NOMO-1 treated with dmso at 0.1 percent for 144 hours (cell line): Measurements from ENCODE around the gene DMPK.
"Not testable (repeated sequence)": the region's sequence is repeated elsewhere in the genome, so short reads cannot be mapped to it uniquely, and the experiment has no call there.

ENCODE experiments used
- DNase-seq: peaks from one replicate; lab custom pipeline; 2025; ENCODE audit not compliant: unreplicated experiment; lab: John Stamatoyannopoulos, UW

Gene DMPK

GRCh38 chr19:45746866-45747265 is 35.4 kb downstream of the DMPK start:
- DNase-seq: no peak

GRCh38 chr19:45745606-45746005 is 36.7 kb downstream of the DMPK start:
- DNase-seq: no peak

GRCh38 chr19:45742969-45743368 is 39.3 kb downstream of the DMPK start:
- DNase-seq: no peak

- peak; percentile 57 for DNase-seq
These were observed 42.5 kb downstream of the DMPK start for GRCh38 chr19:45739498-45740439.

- DNase-seq: no peak
These were observed 49.0 kb downstream of the DMPK start, which contains the start of gene MEIOSIN for GRCh38 chr19:45733160-45733810. Gene MEIOSIN, plus strand, starts transcription at chr19:45733439. Its CDS starts 1,938 bp downstream, at chr19:45735377.

GRCh38 chr19:45730368-45731288 is 51.7 kb downstream of the DMPK start, which contains the start of gene FBXO46:
Gene FBXO46, minus strand, starts transcription at chr19:45730896. Its CDS starts 17,401 bp downstream, at chr19:45713495.
- DNase-seq: peak; percentile 99

- no peak for DNase-seq
These were observed 52.4 kb downstream of the DMPK start for GRCh38 chr19:45729800-45730290.

GRCh38 chr19:45728683-45729082 is 53.6 kb downstream of the DMPK start:
- not testable (repeated sequence) for DNase-seq

- not testable (repeated sequence) for DNase-seq
These were observed 62.2 kb downstream of the DMPK start for GRCh38 chr19:45720065-45720464.
